ENCODE data around the gene PFDN5.

PFDN5 gene

GRCh38 chr12:53332744-53333143 lies 37.4 kb downstream of the PFDN5 start:
- Histone ChIP-seq H3K4me3 (ENCODE audit: low read depth in 1 of 2, low read length in 2 of 2) (no peak overlapping the region), H3K79me2 (ENCODE audit: insufficient read depth, low read length) (no peaks in the 10 kb centered on the region), H3K9me3 (ENCODE audit: insufficient read depth, low read length, severe bottlenecking) (no peaks in the 10 kb centered on the region), H4K20me1 (ENCODE audit: insufficient read depth, low read length) (no peaks in the 10 kb centered on the region), H3K27ac (ENCODE audit: low read length) (no peak overlapping the region), H3K4me2 (ENCODE audit: insufficient read depth, low read length) (no peak overlapping the region), H3K36me3 (ENCODE audit: insufficient read depth, low read length) (no peaks in the 10 kb centered on the region), H3K4me1 (ENCODE audit: insufficient read depth, low read length) (no peaks in the 10 kb centered on the region), H3K27me3 (ENCODE audit: insufficient read depth, low read length, poor library complexity) (peaks cover 24% of the 10 kb centered on the region), H3K9ac (ENCODE audit: low read depth, low read length) (no peak overlapping the region), H2AFZ (ENCODE audit: low read depth, low read length) (no peak overlapping the region)
- ATAC-seq (ENCODE audit: insufficient read depth, low read depth) = no peak
- TF ChIP-seq EZH2 (IDR thresholded peaks at IDR 0.05; ENCODE audit: borderline replicate concordance, low read depth, low read length, severe bottlenecking) (no peak), CTCF (IDR thresholded peaks at IDR 0.05; ENCODE audit: borderline replicate concordance, extremely low read depth, low read length, poor library complexity, severe bottlenecking) (no peak)
- no peak for DNase-seq

GRCh38 chr12:53333289-53333688 lies 37.9 kb downstream of the PFDN5 start:
- no peaks in the 10 kb centered on the region for H3K9me3 ChIP-seq (ENCODE audit: insufficient read depth, low read length, severe bottlenecking)
- peaks cover 29% of the 10 kb centered on the region for H3K27me3 ChIP-seq (ENCODE audit: insufficient read depth, low read length, poor library complexity)
- H3K79me2 ChIP-seq (ENCODE audit: insufficient read depth, low read length) = no peaks in the 10 kb centered on the region
- H2AFZ ChIP-seq (ENCODE audit: low read depth, low read length) = no peak overlapping the region
- no peak overlapping the region for H3K4me3 ChIP-seq (ENCODE audit: low read depth in 1 of 2, low read length in 2 of 2)
- DNase-seq = no peak
- H3K9ac ChIP-seq (ENCODE audit: low read depth, low read length) = no peak overlapping the region
- no peak for ATAC-seq (ENCODE audit: insufficient read depth, low read depth)
- H4K20me1 ChIP-seq (ENCODE audit: insufficient read depth, low read length) = no peaks in the 10 kb centered on the region
- no peaks in the 10 kb centered on the region for H3K36me3 ChIP-seq (ENCODE audit: insufficient read depth, low read length)
- H3K4me1 ChIP-seq (ENCODE audit: insufficient read depth, low read length) = no peaks in the 10 kb centered on the region
- H3K27ac ChIP-seq (ENCODE audit: low read length) = no peak overlapping the region
- TF ChIP-seq CTCF (IDR thresholded peaks at IDR 0.05; ENCODE audit: borderline replicate concordance, extremely low read depth, low read length, poor library complexity, severe bottlenecking) (no peak), EZH2 (IDR thresholded peaks at IDR 0.05; ENCODE audit: borderline replicate concordance, low read depth, low read length, severe bottlenecking) (no peak)
- H3K4me2 ChIP-seq (ENCODE audit: insufficient read depth, low read length) = no peak overlapping the region

- Histone ChIP-seq H3K79me2 (ENCODE audit: insufficient read depth, low read length) (no peaks in the 10 kb centered on the region), H3K4me2 (ENCODE audit: insufficient read depth, low read length) (no peak overlapping the region), H3K9me3 (ENCODE audit: insufficient read depth, low read length, severe bottlenecking) (no peaks in the 10 kb centered on the region), H3K4me3 (ENCODE audit: low read depth in 1 of 2, low read length in 2 of 2) (no peak overlapping the region), H4K20me1 (ENCODE audit: insufficient read depth, low read length) (no peaks in the 10 kb centered on the region), H3K36me3 (ENCODE audit: insufficient read depth, low read length) (no peaks in the 10 kb centered on the region), H3K27me3 (ENCODE audit: insufficient read depth, low read length, poor library complexity) (peaks cover 35% of the 10 kb centered on the region), H3K4me1 (ENCODE audit: insufficient read depth, low read length) (no peaks in the 10 kb centered on the region), H3K27ac (ENCODE audit: low read length) (no peak overlapping the region), H3K9ac (ENCODE audit: low read depth, low read length) (no peak overlapping the region), H2AFZ (ENCODE audit: low read depth, low read length) (no peak overlapping the region)
- DNase-seq (no peak), ATAC-seq (ENCODE audit: insufficient read depth, low read depth) (no peak)
- TF ChIP-seq EZH2 (IDR thresholded peaks at IDR 0.05; ENCODE audit: borderline replicate concordance, low read depth, low read length, severe bottlenecking) (no peak), CTCF (IDR thresholded peaks at IDR 0.05; ENCODE audit: borderline replicate concordance, extremely low read depth, low read length, poor library complexity, severe bottlenecking) (no peak)
Observed at GRCh38 chr12:53333845-53334244, 38.5 kb downstream of the PFDN5 start.

- ATAC-seq (ENCODE audit: insufficient read depth, low read depth) (no peak), DNase-seq (no peak)
- Histone ChIP-seq H3K9ac (ENCODE audit: low read depth, low read length) (no peak overlapping the region), H3K4me1 (ENCODE audit: insufficient read depth, low read length) (no peaks in the 10 kb centered on the region), H3K27ac (ENCODE audit: low read length) (no peak overlapping the region), H3K79me2 (ENCODE audit: insufficient read depth, low read length) (no peaks in the 10 kb centered on the region), H3K27me3 (ENCODE audit: insufficient read depth, low read length, poor library complexity) (peaks cover 38% of the 10 kb centered on the region), H3K9me3 (ENCODE audit: insufficient read depth, low read length, severe bottlenecking) (no peaks in the 10 kb centered on the region), H3K4me3 (ENCODE audit: low read depth in 1 of 2, low read length in 2 of 2) (no peak overlapping the region), H3K4me2 (ENCODE audit: insufficient read depth, low read length) (no peak overlapping the region), H4K20me1 (ENCODE audit: insufficient read depth, low read length) (no peaks in the 10 kb centered on the region), H2AFZ (ENCODE audit: low read depth, low read length) (no peak overlapping the region), H3K36me3 (ENCODE audit: insufficient read depth, low read length) (no peaks in the 10 kb centered on the region)
- no peak for TF ChIP-seq CTCF (IDR thresholded peaks at IDR 0.05; ENCODE audit: borderline replicate concordance, extremely low read depth, low read length, poor library complexity, severe bottlenecking)
- TF ChIP-seq EZH2 (IDR thresholded peaks at IDR 0.05; ENCODE audit: borderline replicate concordance, low read depth, low read length, severe bottlenecking) = no peak
Observed at GRCh38 chr12:53334822-53335221, 39.5 kb downstream of the PFDN5 start.

Data from DND-41 (cell line).